Measurements from ENCODE around the gene GAS7.

DNA sequence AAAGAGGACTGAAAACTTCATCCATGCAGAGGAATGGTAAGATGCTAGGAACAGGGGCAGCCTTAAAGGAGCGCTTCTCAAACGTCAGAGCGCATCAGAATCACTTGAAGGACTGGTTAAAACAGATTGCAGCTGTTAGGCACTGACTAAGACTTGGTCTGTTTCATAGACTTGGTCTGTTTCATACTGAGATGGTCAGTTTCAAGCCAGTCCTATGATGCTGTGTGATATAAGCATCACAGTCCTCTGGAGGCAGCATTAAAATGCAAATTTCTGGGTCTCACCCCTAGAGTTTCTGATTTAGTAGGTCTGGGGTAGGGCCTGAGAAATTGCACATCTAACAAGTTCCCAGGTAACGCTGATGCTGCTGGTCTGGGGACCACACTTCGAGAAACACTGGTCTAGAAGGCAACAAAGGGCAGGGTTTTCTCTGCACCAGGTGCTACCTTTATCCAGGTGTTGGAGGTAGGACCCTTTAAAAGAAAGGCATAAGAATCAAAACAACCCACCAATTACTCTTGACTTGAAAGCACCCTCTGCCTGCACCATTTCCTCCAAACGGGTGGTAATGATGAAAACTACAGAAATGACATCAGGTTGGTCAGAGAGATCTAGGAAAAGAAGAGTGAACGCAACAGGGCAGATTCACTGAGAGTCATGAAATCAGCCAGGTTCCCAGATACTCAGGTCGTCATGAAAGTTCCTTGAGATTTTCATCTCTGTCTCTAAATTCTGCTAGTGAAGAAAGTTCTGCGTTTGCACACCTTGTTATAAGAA is 198.3 kb downstream of the GAS7 start:
- TF ChIP-seq ELF4 (CRISPR knock-in tag; IDR thresholded peaks at IDR 0.05; ENCODE audit: borderline replicate concordance): no peak
- TF ChIP-seq CTCF (CRISPR knock-in tag; IDR thresholded peaks at IDR 0.05): no peak
- TF ChIP-seq, protein P1, sequence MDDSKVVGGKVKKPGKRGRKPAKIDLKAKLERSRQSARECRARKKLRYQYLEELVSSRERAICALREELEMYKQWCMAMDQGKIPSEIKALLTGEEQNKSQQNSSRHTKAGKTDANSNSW (CRISPR knock-in tag; IDR thresholded peaks at IDR 0.05; ENCODE audit: borderline replicate concordance): no peak
- TF ChIP-seq POLR2A (IDR thresholded peaks at IDR 0.05; ENCODE audit: insufficient read depth in 1 of 2, low read depth in 2 of 2, low read length in 2 of 2): no peak
- no peak for TF ChIP-seq HINFP (CRISPR knock-in tag; IDR thresholded peaks at IDR 0.05; ENCODE audit: low read depth)
- no peak for TF ChIP-seq GATAD1 (CRISPR knock-in tag; IDR thresholded peaks at IDR 0.05)
- no peak for TF ChIP-seq ZNF558 (CRISPR knock-in tag; IDR thresholded peaks at IDR 0.05; ENCODE audit: borderline replicate concordance)
- no peak for TF ChIP-seq ELK4 (CRISPR knock-in tag; IDR thresholded peaks at IDR 0.05; ENCODE audit: borderline replicate concordance)
- TF ChIP-seq, protein P2, sequence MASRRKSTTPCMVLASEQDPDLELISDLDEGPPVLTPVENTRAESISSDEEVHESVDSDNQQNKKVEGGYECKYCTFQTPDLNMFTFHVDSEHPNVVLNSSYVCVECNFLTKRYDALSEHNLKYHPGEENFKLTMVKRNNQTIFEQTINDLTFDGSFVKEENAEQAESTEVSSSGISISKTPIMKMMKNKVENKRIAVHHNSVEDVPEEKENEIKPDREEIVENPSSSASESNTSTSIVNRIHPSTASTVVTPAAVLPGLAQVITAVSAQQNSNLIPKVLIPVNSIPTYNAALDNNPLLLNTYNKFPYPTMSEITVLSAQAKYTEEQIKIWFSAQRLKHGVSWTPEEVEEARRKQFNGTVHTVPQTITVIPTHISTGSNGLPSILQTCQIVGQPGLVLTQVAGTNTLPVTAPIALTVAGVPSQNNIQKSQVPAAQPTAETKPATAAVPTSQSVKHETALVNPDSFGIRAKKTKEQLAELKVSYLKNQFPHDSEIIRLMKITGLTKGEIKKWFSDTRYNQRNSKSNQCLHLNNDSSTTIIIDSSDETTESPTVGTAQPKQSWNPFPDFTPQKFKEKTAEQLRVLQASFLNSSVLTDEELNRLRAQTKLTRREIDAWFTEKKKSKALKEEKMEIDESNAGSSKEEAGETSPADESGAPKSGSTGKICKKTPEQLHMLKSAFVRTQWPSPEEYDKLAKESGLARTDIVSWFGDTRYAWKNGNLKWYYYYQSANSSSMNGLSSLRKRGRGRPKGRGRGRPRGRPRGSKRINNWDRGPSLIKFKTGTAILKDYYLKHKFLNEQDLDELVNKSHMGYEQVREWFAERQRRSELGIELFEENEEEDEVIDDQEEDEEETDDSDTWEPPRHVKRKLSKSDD (CRISPR knock-in tag; IDR thresholded peaks at IDR 0.05; ENCODE audit: low read depth): no peak
- no peak for TF ChIP-seq FOXJ3 (CRISPR knock-in tag; IDR thresholded peaks at IDR 0.05; ENCODE audit: borderline replicate concordance)
- no peak for TF ChIP-seq THAP7 (CRISPR knock-in tag; IDR thresholded peaks at IDR 0.05)
- TF ChIP-seq POLR2AphosphoS5 (IDR thresholded peaks at IDR 0.05; ENCODE audit: low read depth, low read length): no peak
- TF ChIP-seq PRDM10 (CRISPR knock-in tag; IDR thresholded peaks at IDR 0.05; ENCODE audit: low read depth): no peak
- no peak for TF ChIP-seq FOSL1 (CRISPR knock-in tag; IDR thresholded peaks at IDR 0.05; ENCODE audit: borderline replicate concordance)
